Heart left ventricle (tissue), 13 donors: Measurements from ENCODE around the gene UMODL1.

ENCODE experiments used
- CTCF ChIP-seq, 12 donors: fragments of 200-600 bp; sonication (generic) in 4 of 12; IDR thresholded peaks; one replicate each; pipeline versions ENCODE4 v1.5.0 to v1.8.0; 2018 to 2022; ENCODE audit warnings: antibody characterized with exemption in 12 of 12, mild to moderate bottlenecking in 5 of 12
- POLR2A ChIP-seq, 2 donors: fragments of 450-650 bp; IDR thresholded peaks; one replicate each; pipeline ENCODE4 v1.6.1; 2017; ENCODE audit warnings: antibody characterized with exemption in 2 of 2, mild to moderate bottlenecking in 2 of 2, moderate library complexity in 2 of 2
- donor health status: ischemic (EF 13 %, LVEDD 7.1; RV severe dilation, severe dysfunction).
- donor health status: DM: no; HTN: yes; CAD: no.
- donor health status: DM: no; HTN: no; CAD: no.
- donor health status: ischemic (EF 25% LVEDD 6.9; RV normal size, moderate dysfunction).
- donor health status: ischemic (EF 25% LVEDD 5.7; RV mildly dilated, moderate dysfunction).
- donor health status: ischemic (EF 35%, LVEDD 5.7; RV mildly dilated, moderate dysfunction).
- donor health status: nonischemic (EF 11% LVEDD 7.7; RV severe dilation, severe dysfunction).
- donor health status: DM: yes; HTN: yes; CAD: no.
- donor health status: PGD.
- donor health status: ischemic (EF 29% LVEDD 5.4; RV normal size, mild dysfunction).
- donor health status: nonischemic (EF 23%, LVEDD 6.1; RV moderate dilation, normal function).

GRCh38 chr21:42156690-42157605 lies 85.8 kb downstream of the UMODL1 start:
- TF ChIP-seq CTCF (IDR thresholded peaks at IDR 0.05) (no peak), POLR2A (IDR thresholded peaks at IDR 0.05) (no peak)
